ENCODE measurements around the gene SLC1A3.

SLC1A3 gene

GRCh38 chr5:36655161-36655560, 48.8 kb downstream of the SLC1A3 start:
- DNase-seq (ENCODE audit: low spot score) = no peak

GRCh38 chr5:36656556-36656955, 50.1 kb downstream of the SLC1A3 start:
- DNase-seq (ENCODE audit: low spot score) = no peak

GRCh38 chr5:36657563-36657995, 51.2 kb downstream of the SLC1A3 start:
- peak; percentile 9 for DNase-seq (ENCODE audit: low spot score)

GRCh38 chr5:36658038-36658756, 51.8 kb downstream of the SLC1A3 start:
- no peak for DNase-seq (ENCODE audit: low spot score)

- DNase-seq (ENCODE audit: low spot score) = no peak
These were observed 53.0 kb downstream of the SLC1A3 start for GRCh38 chr5:36659411-36659810.

GRCh38 chr5:36660397-36661049, 54.1 kb downstream of the SLC1A3 start:
- DNase-seq (ENCODE audit: low spot score) = no peak

GRCh38 chr5:36661456-36662220, 55.2 kb downstream of the SLC1A3 start:
- DNase-seq (ENCODE audit: low spot score) = no peak

GRCh38 chr5:36662291-36662851, 56.0 kb downstream of the SLC1A3 start:
- peak; percentile 13 for DNase-seq (ENCODE audit: low spot score)

- DNase-seq (ENCODE audit: low spot score) = no peak
These were observed 58.4 kb downstream of the SLC1A3 start for GRCh38 chr5:36664766-36665165.

GRCh38 chr5:36665628-36666027, 59.2 kb downstream of the SLC1A3 start:
- DNase-seq (ENCODE audit: low spot score) = no peak

- DNase-seq (ENCODE audit: low spot score) = no peak
These were observed 59.9 kb downstream of the SLC1A3 start for GRCh38 chr5:36666274-36666673.

- DNase-seq (ENCODE audit: low spot score) = no peak
These were observed 60.6 kb downstream of the SLC1A3 start for GRCh38 chr5:36666986-36667385.

- no peak for DNase-seq (ENCODE audit: low spot score)
These were observed 61.4 kb downstream of the SLC1A3 start for GRCh38 chr5:36667824-36668223.

- DNase-seq (ENCODE audit: low spot score) = no peak
These were observed 62.7 kb downstream of the SLC1A3 start for GRCh38 chr5:36669015-36669651.

- no peak for DNase-seq (ENCODE audit: low spot score)
These were observed 64.1 kb downstream of the SLC1A3 start for GRCh38 chr5:36670548-36670947.

GRCh38 chr5:36675282-36675681, 68.9 kb downstream of the SLC1A3 start:
- DNase-seq (ENCODE audit: low spot score) = no peak

GRCh38 chr5:36679221-36679989, 73.0 kb downstream of the SLC1A3 start:
- no peak for DNase-seq (ENCODE audit: low spot score)

- DNase-seq (ENCODE audit: low spot score) = no peak
These were observed 73.7 kb downstream of the SLC1A3 start for GRCh38 chr5:36680066-36680465.

- no peak for DNase-seq (ENCODE audit: low spot score)
These were observed 75.3 kb downstream of the SLC1A3 start for GRCh38 chr5:36681711-36682110.

GRCh38 chr5:36682499-36682898, 76.1 kb downstream of the SLC1A3 start:
- DNase-seq (ENCODE audit: low spot score) = no peak

- DNase-seq (ENCODE audit: low spot score) = no peak
These were observed 77.5 kb downstream of the SLC1A3 start for GRCh38 chr5:36683821-36684434.
